Heart left ventricle (tissue), 16 donors: ENCODE measurements around the gene MKI67. TPM values are rescaled to one million over a fixed set of nuclear protein-coding genes. Genes with fewer than 3 reads are reported as not detected.

Source experiments
- ATAC-seq, 4 donors: fragments of 200-7000 bp; cut with Tn5 transposase; one replicate each; pipeline ENCODE4 v1.9.1; 2020 to 2022; ENCODE audit warnings: moderate library complexity in 4 of 4, mild to moderate bottlenecking in 3 of 4, moderate number of reproducible peaks in 1 of 4
- DNase-seq, 5 donors: peaks; one replicate each; pipeline ENCODE4 v3.0.0-alpha.2; 2020
- H3K27ac ChIP-seq, 12 donors: fragments of 200-600 bp; sonication (generic) in 4 of 12; one replicate each; pipeline versions ENCODE4 v1.5.0 to v1.8.0; 2016 to 2022; ENCODE audit warnings: mild to moderate bottlenecking in 2 of 12
- H3K27me3 ChIP-seq, 9 donors: fragments of 200-600 bp; sonication (generic) in 2 of 9; one replicate each; pipeline versions ENCODE4 v1.5.1 to v1.8.0; 2016 to 2022; ENCODE audit warnings: mild to moderate bottlenecking in 3 of 9
- H3K36me3 ChIP-seq, 9 donors: fragments of 200-600 bp; sonication (generic) in 2 of 9; one replicate each; pipeline versions ENCODE4 v1.5.0 to v1.8.0; 2018 to 2022; ENCODE audit warnings: mild to moderate bottlenecking in 2 of 9
- H3K4me1 ChIP-seq, 12 donors: fragments of 200-600 bp; sonication (generic) in 4 of 12; one replicate each; pipeline versions ENCODE4 v1.5.0 to v1.8.0; 2016 to 2022; ENCODE audit warnings: mild to moderate bottlenecking in 3 of 12
- H3K4me3 ChIP-seq, 12 donors: fragments of 200-600 bp; sonication (generic) in 4 of 12; one replicate each; pipeline versions ENCODE4 v1.5.0 to v1.8.0; 2017 to 2022; ENCODE audit warnings: mild to moderate bottlenecking in 9 of 12, moderate library complexity in 4 of 12
- H3K9me3 ChIP-seq, 12 donors: fragments of 200-600 bp; sonication (generic) in 4 of 12; one replicate each; pipeline versions ENCODE4 v1.5.0 to v1.8.0; 2016 to 2022; ENCODE audit warnings: mild to moderate bottlenecking in 1 of 12
- POLR2A ChIP-seq, 2 donors: fragments of 450-650 bp; IDR thresholded peaks; one replicate each; pipeline ENCODE4 v1.6.1; 2017; ENCODE audit warnings: antibody characterized with exemption in 2 of 2, mild to moderate bottlenecking in 2 of 2, moderate library complexity in 2 of 2
- WGBS, 4 donors: extraction: QIAGEN DNeasy Blood & Tissue Kit in 2 of 4; methylation state at CpG; one replicate each; pipeline versions ENCODE4 v1.1.5 to v1.1.7; 2013 to 2018; 5-methylcytosine and 5-hydroxymethylcytosine counted together
- intact Hi-C, 10 donors: fragments of 100-400 bp; cut with DNase I; formaldehyde crosslinking; loops; one replicate each; pipeline versions ENCODE4 v1.11.1 to v1.14.2; 2022
- polyA plus RNA-seq, 2 donors: library from polyadenylated mRNA; stranded (reverse); fragments of 200-250 nt; gene quantifications; one replicate each; pipeline ENCODE4 v1.2.3, GENCODE V29; 2013
- total RNA-seq, 9 donors: library from RNA; depleted of rRNA in 2 of 9; stranded (reverse); fragments of >200 nt in 2 of 9; fragmentation: NEBNext Ultra II Directional in 3 of 9; extraction: Animal tissue kit (Norgen Biotek cat#: 25700) in 3 of 9; gene quantifications; one replicate each; pipeline versions ENCODE4 v1.1.0 to v1.2.4, GENCODE V29; 2016 to 2023
- TF ChIP-seq, protein P1 (sequence below), 12 donors: fragments of 200-600 bp; sonication (generic) in 4 of 12; IDR thresholded peaks; one replicate each; pipeline versions ENCODE4 v1.5.0 to v1.8.0; 2018 to 2022; ENCODE audit warnings: antibody characterized with exemption in 12 of 12, mild to moderate bottlenecking in 5 of 12
- donor health status: ischemic (EF 13 %, LVEDD 7.1; RV severe dilation, severe dysfunction).
- donor health status: healthy with polysubstance abuse.
- donor health status: DM: no; HTN: yes; CAD: no.
- donor health status: DM: no; HTN: no; CAD: no.
- donor health status: ischemic (EF 25% LVEDD 6.9; RV normal size, moderate dysfunction).
- donor health status: ischemic (EF 25% LVEDD 5.7; RV mildly dilated, moderate dysfunction).
- donor health status: healthy.
- donor health status: DM: yes; HTN: yes; CAD: no.
- donor health status: ischemic (EF 35%, LVEDD 5.7; RV mildly dilated, moderate dysfunction).
- donor health status: nonischemic (EF 11% LVEDD 7.7; RV severe dilation, severe dysfunction).
- donor health status: DM: yes; HTN: yes; CAD: no.
- donor health status: PGD.
- donor health status: ischemic (EF 29% LVEDD 5.4; RV normal size, mild dysfunction).
- donor health status: nonischemic (EF 23%, LVEDD 6.1; RV moderate dilation, normal function).

Gene MKI67
- total and polyA plus RNA-seq, 11 donors, result 0.04 to 27.9 (median 0.52) TPM

DNA sequence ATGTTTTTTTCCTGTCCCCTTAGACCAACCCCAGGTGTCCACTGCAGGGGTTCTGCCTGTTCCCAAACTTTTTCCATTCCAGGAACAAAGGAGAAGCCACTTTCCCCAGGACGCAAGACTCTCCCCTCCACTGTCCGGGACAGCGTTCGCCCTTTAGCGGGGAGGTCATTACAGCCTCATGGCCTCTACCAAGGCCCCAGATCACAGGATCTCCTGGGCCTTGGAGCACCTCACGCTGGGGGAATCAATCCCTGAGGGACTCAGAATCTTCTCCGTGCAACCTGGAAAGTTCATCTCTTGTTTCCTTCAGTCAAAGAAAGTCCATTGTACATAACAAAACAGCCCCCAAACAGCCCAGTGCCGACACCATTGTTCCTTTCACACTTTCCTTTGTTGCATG, 41.2 kb downstream of the MKI67 start:
- Histone ChIP-seq H3K27ac (no peak overlapping the region), H3K4me3 (no peak overlapping the region), H3K4me1 (no peaks in the 10 kb centered on the region), H3K27me3 (peaks cover 0 to 4% (median 0%) of the 10 kb centered on the region in 9 donors), H3K36me3 (peaks cover 0 to 54% (median 34%) of the 10 kb centered on the region in 9 donors), H3K9me3 (no peaks in the 10 kb centered on the region)
- WGBS, 4 donors, result 90 to 93% (median 91%) methylated on average over 8 of the region's 8 CpGs
- DNase-seq (no peak), ATAC-seq (peak in 1 of 4 donors; percentile 22)
- TF ChIP-seq POLR2A (IDR thresholded peaks at IDR 0.05), result no peak
- TF ChIP-seq, protein P1, sequence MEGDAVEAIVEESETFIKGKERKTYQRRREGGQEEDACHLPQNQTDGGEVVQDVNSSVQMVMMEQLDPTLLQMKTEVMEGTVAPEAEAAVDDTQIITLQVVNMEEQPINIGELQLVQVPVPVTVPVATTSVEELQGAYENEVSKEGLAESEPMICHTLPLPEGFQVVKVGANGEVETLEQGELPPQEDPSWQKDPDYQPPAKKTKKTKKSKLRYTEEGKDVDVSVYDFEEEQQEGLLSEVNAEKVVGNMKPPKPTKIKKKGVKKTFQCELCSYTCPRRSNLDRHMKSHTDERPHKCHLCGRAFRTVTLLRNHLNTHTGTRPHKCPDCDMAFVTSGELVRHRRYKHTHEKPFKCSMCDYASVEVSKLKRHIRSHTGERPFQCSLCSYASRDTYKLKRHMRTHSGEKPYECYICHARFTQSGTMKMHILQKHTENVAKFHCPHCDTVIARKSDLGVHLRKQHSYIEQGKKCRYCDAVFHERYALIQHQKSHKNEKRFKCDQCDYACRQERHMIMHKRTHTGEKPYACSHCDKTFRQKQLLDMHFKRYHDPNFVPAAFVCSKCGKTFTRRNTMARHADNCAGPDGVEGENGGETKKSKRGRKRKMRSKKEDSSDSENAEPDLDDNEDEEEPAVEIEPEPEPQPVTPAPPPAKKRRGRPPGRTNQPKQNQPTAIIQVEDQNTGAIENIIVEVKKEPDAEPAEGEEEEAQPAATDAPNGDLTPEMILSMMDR (IDR thresholded peaks at IDR 0.05), result no peak
- intact Hi-C loops, result loop anchor here in 4 of 10 donors (5.0 to 10.0 kb wide), 2 partner anchors 60 to 67 kb away; no protein-coding TSS in a partner anchor

DNA sequence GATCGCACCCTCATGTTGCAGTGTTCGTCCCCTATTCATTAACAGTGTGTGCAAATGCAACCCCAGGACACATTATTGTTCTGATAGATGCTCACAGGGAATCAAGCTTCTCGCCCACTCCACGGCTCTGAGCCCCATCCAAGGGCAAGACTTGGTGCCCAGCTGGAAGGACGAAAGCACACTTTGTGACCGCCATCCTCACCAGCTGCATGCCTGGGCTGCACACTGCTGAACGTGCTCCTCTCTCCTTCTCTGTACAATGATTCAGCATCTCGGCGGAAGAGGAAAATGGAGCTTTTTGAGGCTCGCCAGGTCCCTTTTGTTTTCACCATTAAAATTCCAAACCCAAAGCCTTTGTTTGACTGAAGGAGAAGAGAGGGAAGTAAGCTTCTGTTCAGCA, 41.9 kb downstream of the MKI67 start:
- peaks cover 0 to 4% (median 0%) of the 10 kb centered on the region in 9 donors for H3K27me3 ChIP-seq
- no peaks in the 10 kb centered on the region for H3K4me1 ChIP-seq
- H3K27ac ChIP-seq, result no peak overlapping the region
- intact Hi-C loops, result loop anchor here in 4 of 10 donors (5.0 to 10.0 kb wide), 2 partner anchors 60 to 68 kb away; no protein-coding TSS in a partner anchor
- ATAC-seq (no peak), DNase-seq (no peak)
- TF ChIP-seq, protein P1 (IDR thresholded peaks at IDR 0.05), result no peak
- TF ChIP-seq POLR2A (IDR thresholded peaks at IDR 0.05), result no peak
- no peak overlapping the region for H3K4me3 ChIP-seq
- 86 to 93% (median 93%) methylated on average over 10 of the region's 10 CpGs for WGBS, 4 donors
- peaks cover 0 to 60% (median 40%) of the 10 kb centered on the region in 9 donors for H3K36me3 ChIP-seq
- no peaks in the 10 kb centered on the region for H3K9me3 ChIP-seq

- DNase-seq (no peak), ATAC-seq (no peak)
- 86 to 92% (median 87%) methylated on average over 15 of the region's 15 CpGs for WGBS, 4 donors
- Histone ChIP-seq H3K27ac (no peak overlapping the region), H3K4me3 (no peak overlapping the region), H3K27me3 (peaks cover 0 to 2% (median 0%) of the 10 kb centered on the region in 9 donors), H3K9me3 (no peaks in the 10 kb centered on the region), H3K36me3 (peaks cover 0 to 70% (median 50%) of the 10 kb centered on the region in 9 donors), H3K4me1 (no peaks in the 10 kb centered on the region)
- intact Hi-C loops, result loop anchor here in 4 of 10 donors (5.0 to 10.0 kb wide), 2 partner anchors 61 to 69 kb away; no protein-coding TSS in a partner anchor
- TF ChIP-seq POLR2A (IDR thresholded peaks at IDR 0.05), result no peak
- TF ChIP-seq, protein P1 (IDR thresholded peaks at IDR 0.05), result no peak
Measured at GRCh38 chr10:128083191-128083895, 42.9 kb downstream of the MKI67 start.

DNA sequence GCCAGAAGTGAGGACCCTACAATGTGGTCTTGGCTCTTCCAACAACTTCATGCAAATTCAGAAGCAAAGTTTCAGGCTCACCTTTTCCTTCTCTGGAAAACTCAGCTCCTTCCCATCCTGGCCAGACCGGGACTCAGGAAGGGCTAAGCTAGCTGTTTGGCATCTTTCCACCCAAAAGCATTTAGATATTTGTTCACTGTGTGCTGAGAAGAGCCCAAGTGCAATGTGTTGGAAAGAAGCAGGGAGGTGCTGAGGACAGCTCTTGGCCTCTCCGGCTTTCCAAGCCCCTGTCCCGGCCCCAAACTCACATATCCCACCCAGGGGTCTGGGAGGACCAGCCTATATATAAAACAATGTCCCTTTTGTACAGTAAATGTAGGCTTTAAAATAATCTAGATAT, 44.5 kb downstream of the MKI67 start:
- whole genome bisulfite sequencing, 4 donors, result 49 to 72% (median 54%) methylated on average over 3 of the region's 3 CpGs
- Histone ChIP-seq H3K4me1 (no peaks in the 10 kb centered on the region), H3K27me3 (no peaks in the 10 kb centered on the region), H3K4me3 (no peak overlapping the region), H3K9me3 (no peaks in the 10 kb centered on the region), H3K27ac (no peak overlapping the region), H3K36me3 (peaks cover 0 to 87% (median 66%) of the 10 kb centered on the region in 9 donors)
- intact Hi-C loops, result loop anchor here in 4 of 10 donors (5.0 to 10.0 kb wide), 2 partner anchors 63 to 71 kb away; no protein-coding TSS in a partner anchor
- ATAC-seq, result no peak
- no peak for DNase-seq
- TF ChIP-seq, protein P1 (IDR thresholded peaks at IDR 0.05), result no peak
- no peak for TF ChIP-seq POLR2A (IDR thresholded peaks at IDR 0.05)
